ENCODE results near the gene IL1RAPL1.
"Not testable (repeated sequence)": the region's sequence is repeated elsewhere in the genome, so short reads cannot be mapped to it uniquely, and the experiment has no call there.

The IL1RAPL1 gene

GRCh38 chrX:28997706-28998463 is 410.6 kb downstream of the IL1RAPL1 start:
- DNase-seq, result no peak

GRCh38 chrX:28998609-28999135 is 411.4 kb downstream of the IL1RAPL1 start:
- DNase-seq, result no peak

GRCh38 chrX:29012867-29013266 is 425.6 kb downstream of the IL1RAPL1 start:
- no peak for DNase-seq

GRCh38 chrX:29023207-29023606 is 436.0 kb downstream of the IL1RAPL1 start:
- DNase-seq, result no peak

GRCh38 chrX:29024871-29025270 is 437.6 kb downstream of the IL1RAPL1 start:
- DNase-seq, result no peak

GRCh38 chrX:29039501-29039900 is 452.3 kb downstream of the IL1RAPL1 start:
- no peak for DNase-seq

- no peak for DNase-seq
Measured at GRCh38 chrX:29040160-29040559, 452.9 kb downstream of the IL1RAPL1 start.

GRCh38 chrX:29042341-29042740 is 455.1 kb downstream of the IL1RAPL1 start:
- DNase-seq, result no peak

GRCh38 chrX:29043746-29044145 is 456.5 kb downstream of the IL1RAPL1 start:
- no peak for DNase-seq

- no peak for DNase-seq
Measured at GRCh38 chrX:29044423-29045184, 457.4 kb downstream of the IL1RAPL1 start.

- no peak for DNase-seq
Measured at GRCh38 chrX:29065477-29065876, 478.2 kb downstream of the IL1RAPL1 start.

GRCh38 chrX:29066516-29066915 is 479.3 kb downstream of the IL1RAPL1 start:
- no peak for DNase-seq

- no peak for DNase-seq
Measured at GRCh38 chrX:29067351-29067750, 480.1 kb downstream of the IL1RAPL1 start.

GRCh38 chrX:29071525-29072320 is 484.5 kb downstream of the IL1RAPL1 start:
- DNase-seq, result no peak

- DNase-seq, result no peak
Measured at GRCh38 chrX:29082558-29082957, 495.3 kb downstream of the IL1RAPL1 start.

- DNase-seq, result no peak
Measured at GRCh38 chrX:29083823-29084222, 496.6 kb downstream of the IL1RAPL1 start.

- DNase-seq, result no peak
Measured at GRCh38 chrX:29090811-29091210, 503.6 kb downstream of the IL1RAPL1 start.

GRCh38 chrX:29107231-29107630 is 520.0 kb downstream of the IL1RAPL1 start:
- no peak for DNase-seq

GRCh38 chrX:29110041-29110440 is 522.8 kb downstream of the IL1RAPL1 start:
- DNase-seq, result no peak

GRCh38 chrX:29113221-29113620 is 526.0 kb downstream of the IL1RAPL1 start:
- DNase-seq, result no peak

GRCh38 chrX:29122817-29123216 is 535.6 kb downstream of the IL1RAPL1 start:
- not testable (repeated sequence) for DNase-seq

- DNase-seq, result no peak
Measured at GRCh38 chrX:29130905-29131304, 543.7 kb downstream of the IL1RAPL1 start.

- no peak for DNase-seq
Measured at GRCh38 chrX:29136904-29137303, 549.7 kb downstream of the IL1RAPL1 start.

Measured in NCI-H1436 treated with DMSO at 0.1 percent for 48 hours (cell line).